ENCODE measurements around the gene PEAK3.

- TF ChIP-seq ATF2 (IDR thresholded peaks at IDR 0.05; ENCODE audit: low read length) = no peak
- TF ChIP-seq CREB1 (IDR thresholded peaks at IDR 0.05; ENCODE audit: low read depth) = no peak
- TF ChIP-seq CTCF (IDR thresholded peaks at IDR 0.05 in 2 of 3, conservative IDR thresholded peaks at IDR 0.05 in 1 of 3; ENCODE audit: control insufficient read depth in 2 of 3, extremely low read depth in 1 of 3, insufficient read depth in 1 of 3, low read depth in 3 of 3, low read length in 3 of 3) = no peak
- TF ChIP-seq EZH2 (IDR thresholded peaks at IDR 0.05; ENCODE audit: borderline replicate concordance, control insufficient read depth, low read depth, low read length) = no peak
- TF ChIP-seq POLR2AphosphoS5 (IDR thresholded peaks at IDR 0.05; ENCODE audit: low read length) = no peak
- TF ChIP-seq RELA (IDR thresholded peaks at IDR 0.05; ENCODE audit: borderline replicate concordance, partially characterized antibody) = no peak
- no peak for TF ChIP-seq E4F1 (IDR thresholded peaks at IDR 0.05; ENCODE audit: borderline replicate concordance, partially characterized antibody)
- no peak for TF ChIP-seq USF2 (IDR thresholded peaks at IDR 0.05; ENCODE audit: borderline replicate concordance, low read depth, low read length)
- no peak for TF ChIP-seq GABPA (IDR thresholded peaks at IDR 0.05; ENCODE audit: low read depth)
These were observed 37.5 kb downstream of the PEAK3 start for GRCh38 chr19:2244486-2244885.
